ENCODE results near the gene ERI3.

GRCh38 chr1:44219301-44219626 is 135.8 kb downstream of the ERI3 start:
- TF ChIP-seq CTCF (conservative IDR thresholded peaks at IDR 0.05; ENCODE audit: low read length), result no peak
- TF ChIP-seq EZH2phosphoT487 (IDR thresholded peaks at IDR 0.05; ENCODE audit: borderline replicate concordance), result no peak
